ENCODE measurements around the gene PSPH.
"Not testable (repeated sequence)": the region's sequence is repeated elsewhere in the genome, so short reads cannot be mapped to it uniquely, and the experiment has no call there.

The PSPH gene

GRCh38 chr7:56078196-56078595 lies 27.0 kb upstream of the PSPH start:
- H3K36me3 Mint-ChIP-seq = peaks cover 49% of the 10 kb centered on the region
- ATAC-seq = no peak
- peaks cover 8% of the 10 kb centered on the region for H3K4me1 Mint-ChIP-seq
- H3K27me3 Mint-ChIP-seq = no peaks in the 10 kb centered on the region
- no peaks in the 10 kb centered on the region for H3K9me3 Mint-ChIP-seq
- no peak overlapping the region for H3K4me3 Mint-ChIP-seq
- H3K27ac Mint-ChIP-seq = no peak overlapping the region

GRCh38 chr7:56077681-56078080 lies 26.4 kb upstream of the PSPH start:
- Mint-ChIP-seq H3K27ac (no peak overlapping the region), H3K4me1 (peaks cover 8% of the 10 kb centered on the region), H3K9me3 (no peaks in the 10 kb centered on the region), H3K4me3 (no peak overlapping the region), H3K36me3 (peaks cover 54% of the 10 kb centered on the region), H3K27me3 (no peaks in the 10 kb centered on the region)
- ATAC-seq = no peak

- peak; percentile 88 for ATAC-seq
- Mint-ChIP-seq H3K27ac (peak overlapping the region; percentile 2), H3K4me1 (peaks cover 8% of the 10 kb centered on the region), H3K9me3 (no peaks in the 10 kb centered on the region), H3K27me3 (no peaks in the 10 kb centered on the region), H3K4me3 (no peak overlapping the region), H3K36me3 (peaks cover 36% of the 10 kb centered on the region)
Observed at GRCh38 chr7:56074371-56074791, 23.1 kb upstream of the PSPH start.

GRCh38 chr7:56066376-56066775 lies 15.1 kb upstream of the PSPH start:
- not testable (repeated sequence) for H3K9me3 Mint-ChIP-seq, H3K27ac Mint-ChIP-seq, H3K4me3 Mint-ChIP-seq, ATAC-seq, H3K27me3 Mint-ChIP-seq
- Mint-ChIP-seq H3K36me3 (peaks cover 40% of the 10 kb centered on the region), H3K4me1 (peaks cover 35% of the 10 kb centered on the region)

- Mint-ChIP-seq H3K36me3 (peaks cover 52% of the 10 kb centered on the region), H3K9me3 (no peaks in the 10 kb centered on the region), H3K4me3 (peak within 1 kb of the TSS; percentile 96), H3K27me3 (no peaks in the 10 kb centered on the region), H3K4me1 (peaks cover 35% of the 10 kb centered on the region), H3K27ac (peak within 1 kb of the TSS; percentile 92)
- peak; percentile 96 for ATAC-seq
Observed at GRCh38 chr7:56063882-56064625, 12.8 kb upstream of the PSPH start, which contains the start of gene SUMF2. Gene SUMF2, plus strand, starts transcription at chr7:56064286. Its CDS starts 26 bp downstream, at chr7:56064312.

GRCh38 chr7:56063500-56063881 lies 12.2 kb upstream of the PSPH start:
- H3K9me3 Mint-ChIP-seq = no peaks in the 10 kb centered on the region
- H3K4me3 Mint-ChIP-seq = peak overlapping the region; percentile 96
- H3K27ac Mint-ChIP-seq = peak overlapping the region; percentile 92
- ATAC-seq = no peak
- H3K4me1 Mint-ChIP-seq = peaks cover 35% of the 10 kb centered on the region
- H3K36me3 Mint-ChIP-seq = peaks cover 54% of the 10 kb centered on the region
- H3K27me3 Mint-ChIP-seq = no peaks in the 10 kb centered on the region

- H3K27me3 Mint-ChIP-seq = no peaks in the 10 kb centered on the region
- peak overlapping the region; percentile 44 for H3K27ac Mint-ChIP-seq
- no peak for ATAC-seq
- no peaks in the 10 kb centered on the region for H3K9me3 Mint-ChIP-seq
- H3K4me1 Mint-ChIP-seq = peaks cover 40% of the 10 kb centered on the region
- H3K4me3 Mint-ChIP-seq = no peak overlapping the region
- H3K36me3 Mint-ChIP-seq = peaks cover 64% of the 10 kb centered on the region
Observed at GRCh38 chr7:56062382-56062781, 11.1 kb upstream of the PSPH start.

- H3K27me3 Mint-ChIP-seq = no peaks in the 10 kb centered on the region
- no peak for ATAC-seq
- H3K36me3 Mint-ChIP-seq = peaks cover 38% of the 10 kb centered on the region
- H3K4me1 Mint-ChIP-seq = peaks cover 37% of the 10 kb centered on the region
- H3K9me3 Mint-ChIP-seq = no peaks in the 10 kb centered on the region
- no peak overlapping the region for H3K27ac Mint-ChIP-seq
- no peak overlapping the region for H3K4me3 Mint-ChIP-seq
Observed at GRCh38 chr7:56053993-56054392, 2.7 kb upstream of the PSPH start.

GRCh38 chr7:56053379-56053778 lies 2.1 kb upstream of the PSPH start:
- no peaks in the 10 kb centered on the region for H3K9me3 Mint-ChIP-seq
- no peak for ATAC-seq
- H3K4me3 Mint-ChIP-seq = no peak overlapping the region
- H3K27ac Mint-ChIP-seq = no peak overlapping the region
- H3K36me3 Mint-ChIP-seq = peaks cover 36% of the 10 kb centered on the region
- H3K4me1 Mint-ChIP-seq = peaks cover 37% of the 10 kb centered on the region
- no peaks in the 10 kb centered on the region for H3K27me3 Mint-ChIP-seq

GRCh38 chr7:56051053-56051338 lies 248 bp downstream of the PSPH start:
- peak overlapping the region; percentile 87 for H3K4me3 Mint-ChIP-seq
- peak overlapping the region; percentile 91 for H3K27ac Mint-ChIP-seq
- no peaks in the 10 kb centered on the region for H3K27me3 Mint-ChIP-seq
- no peaks in the 10 kb centered on the region for H3K9me3 Mint-ChIP-seq
- H3K4me1 Mint-ChIP-seq = peaks cover 33% of the 10 kb centered on the region
- H3K36me3 Mint-ChIP-seq = peaks cover 14% of the 10 kb centered on the region
- no peak for ATAC-seq

- peaks cover 20% of the 10 kb centered on the region for H3K4me1 Mint-ChIP-seq
- not testable (repeated sequence) for ATAC-seq, H3K27ac Mint-ChIP-seq, H3K27me3 Mint-ChIP-seq, H3K4me3 Mint-ChIP-seq, H3K9me3 Mint-ChIP-seq, H3K36me3 Mint-ChIP-seq
Observed at GRCh38 chr7:56048763-56049162, 2.5 kb downstream of the PSPH start.

- no peak overlapping the region for H3K4me3 Mint-ChIP-seq
- no peak overlapping the region for H3K27ac Mint-ChIP-seq
- H3K27me3 Mint-ChIP-seq = no peaks in the 10 kb centered on the region
- ATAC-seq = no peak
- H3K4me1 Mint-ChIP-seq = peaks cover 15% of the 10 kb centered on the region
- H3K9me3 Mint-ChIP-seq = no peaks in the 10 kb centered on the region
- H3K36me3 Mint-ChIP-seq = no peaks in the 10 kb centered on the region
Observed at GRCh38 chr7:56048245-56048644, 3.0 kb downstream of the PSPH start.

GRCh38 chr7:56047446-56048116 lies 3.7 kb downstream of the PSPH start:
- not testable (repeated sequence) for H3K27ac Mint-ChIP-seq, ATAC-seq, H3K36me3 Mint-ChIP-seq, H3K4me1 Mint-ChIP-seq, H3K4me3 Mint-ChIP-seq, H3K27me3 Mint-ChIP-seq, H3K9me3 Mint-ChIP-seq

- Mint-ChIP-seq H3K9me3 (no peaks in the 10 kb centered on the region), H3K27me3 (no peaks in the 10 kb centered on the region), H3K36me3 (peaks cover 13% of the 10 kb centered on the region), H3K4me1 (peaks cover 10% of the 10 kb centered on the region), H3K27ac (peak overlapping the region; percentile 44), H3K4me3 (no peak overlapping the region)
- no peak for ATAC-seq
Observed at GRCh38 chr7:56046721-56047445, 4.4 kb downstream of the PSPH start.

GRCh38 chr7:56045758-56046157 lies 5.5 kb downstream of the PSPH start:
- not testable (repeated sequence) for H3K4me3 Mint-ChIP-seq, H3K4me1 Mint-ChIP-seq, H3K9me3 Mint-ChIP-seq, ATAC-seq, H3K27ac Mint-ChIP-seq, H3K27me3 Mint-ChIP-seq
- H3K36me3 Mint-ChIP-seq = peaks cover 19% of the 10 kb centered on the region

- no peak overlapping the region for H3K4me3 Mint-ChIP-seq
- no peaks in the 10 kb centered on the region for H3K27me3 Mint-ChIP-seq
- H3K36me3 Mint-ChIP-seq = peaks cover 24% of the 10 kb centered on the region
- no peak for ATAC-seq
- no peaks in the 10 kb centered on the region for H3K9me3 Mint-ChIP-seq
- H3K4me1 Mint-ChIP-seq = no peaks in the 10 kb centered on the region
- no peak overlapping the region for H3K27ac Mint-ChIP-seq
Observed at GRCh38 chr7:56040730-56041129, 10.5 kb downstream of the PSPH start.

Measured in stimulated activated memory B cell treated with anti-CD40 and anti-IgM and Interleukin-4, amounts not matched to agents 10 μg/mL and 1 μg/mL and 100 μg/mL, for 72 hours (primary cell).